Keratinocyte (primary cell): Measurements from ENCODE around the gene ZNF708. TPM values are rescaled to one million over a fixed set of nuclear protein-coding genes. Genes with fewer than 3 reads are reported as not detected.
"Not testable (repeated sequence)": the region's sequence is repeated elsewhere in the genome, so short reads cannot be mapped to it uniquely, and the experiment has no call there.

Source experiments
- DNase-seq: peaks from one replicate; pipeline ENCODE4 v3.0.0-alpha.2; 2011; ENCODE audit warnings: low read depth, missing footprints, low spot score
- FAIRE-seq: peaks from 2 replicates; lab custom pipeline; 2011; peaks lifted over from hg19 to GRCh38; lab: Jason Lieb, UNC
- H2AFZ ChIP-seq: 2 replicates; pipeline ENCODE4 v1.6.0; 2012; ENCODE audit warnings: low read length, control low read depth, inconsistent platforms; ENCODE audit not compliant: control insufficient read depth
- H3K27ac ChIP-seq: 2 replicates; pipeline ENCODE4 v1.5.1; 2011; ENCODE audit warnings: low read length; ENCODE audit not compliant: control insufficient read depth, insufficient read depth
- H3K27me3 ChIP-seq: 3 replicates; pipeline ENCODE4 v1.6.0; 2011; ENCODE audit warnings: low read length; ENCODE audit not compliant: control insufficient read depth, insufficient read depth; ENCODE audit errors: extremely low read depth
- H3K36me3 ChIP-seq, 2 experiments: 2 replicates in 1 of 2; 3 replicates in 1 of 2; pipeline ENCODE4 v1.5.1; 2011; ENCODE audit warnings: low read length in 2 of 2, mild to moderate bottlenecking in 1 of 2; ENCODE audit not compliant: control insufficient read depth in 2 of 2, insufficient read depth in 2 of 2; ENCODE audit errors: extremely low read depth in 1 of 2
- H3K4me1 ChIP-seq: 3 replicates; pipeline ENCODE4 v1.5.1; 2011; ENCODE audit warnings: low read length; ENCODE audit not compliant: control insufficient read depth, insufficient read depth; ENCODE audit errors: extremely low read depth
- H3K4me2 ChIP-seq: 3 replicates; pipeline ENCODE4 v1.6.0; 2011; ENCODE audit warnings: low read depth, low read length; ENCODE audit not compliant: control insufficient read depth, insufficient read depth; ENCODE audit errors: extremely low read depth
- H3K4me3 ChIP-seq, 3 experiments: fragments of 200-600 bp in 1 of 3; sonication (generic) in 1 of 3; 2 replicates in 2 of 3; 3 replicates in 1 of 3; pipeline ENCODE4 v1.5.1; 2011 to 2016; ENCODE audit warnings: low read length in 3 of 3, mild to moderate bottlenecking in 3 of 3, control low read depth in 2 of 3, inconsistent platforms in 1 of 3, low read depth in 1 of 3, mixed read lengths in 1 of 3, mixed run types in 1 of 3, moderate library complexity in 1 of 3; ENCODE audit not compliant: control insufficient read depth in 2 of 3, insufficient read depth in 2 of 3; ENCODE audit errors: extremely low read depth in 1 of 3
- H3K79me2 ChIP-seq: 2 replicates; pipeline ENCODE4 v1.6.0; 2012; ENCODE audit warnings: low read length; ENCODE audit not compliant: control insufficient read depth, insufficient read depth
- H3K9ac ChIP-seq: 3 replicates; pipeline ENCODE4 v1.6.0; 2011; ENCODE audit warnings: low read length; ENCODE audit not compliant: control insufficient read depth, insufficient read depth; ENCODE audit errors: extremely low read depth
- H3K9me1 ChIP-seq: 3 replicates; pipeline ENCODE4 v1.6.0; 2011; ENCODE audit warnings: low read length; ENCODE audit not compliant: control insufficient read depth, insufficient read depth; ENCODE audit errors: extremely low read depth
- H3K9me3 ChIP-seq: 2 replicates; pipeline ENCODE4 v1.5.1; 2012; ENCODE audit warnings: low read depth, low read length; ENCODE audit not compliant: control insufficient read depth
- H4K20me1 ChIP-seq: 3 replicates; pipeline ENCODE4 v1.6.0; 2011; ENCODE audit warnings: low read length; ENCODE audit not compliant: control insufficient read depth, insufficient read depth; ENCODE audit errors: extremely low read depth
- EZH2 ChIP-seq: IDR thresholded peaks from one replicate; pipeline ENCODE4 v1.6.1; 2012; ENCODE audit warnings: inconsistent platforms, mild to moderate bottlenecking, low read length, moderate library complexity
- dilution Hi-C: fragments of 300-500 bp; cut with MboI; formaldehyde crosslinking; loops from one replicate; pipeline ENCODE4 v1.7.0; 2020; ENCODE audit warnings: low sequenced_read_pairs; ENCODE audit not compliant: extremely low pct_ligation_motif_present
- polyA plus RNA-seq, 5 experiments: library from polyadenylated mRNA; depleted of rRNA in 3 of 5; stranded (reverse) in 3 of 5; stranded (forward) in 1 of 5; unstranded in 1 of 5; fragments of >200 nt; gene quantifications; 1 replicate in 1 of 5; 2 replicates in 3 of 5; 3 replicates in 1 of 5; pipeline versions ENCODE4 v1.2.1 to v1.2.3, GENCODE V29; 2011 to 2012; ENCODE audit warnings: missing spikeins in 2 of 5, low read depth in 1 of 5, low replicate concordance in 1 of 5
- TF ChIP-seq, protein P1 (sequence below), 3 experiments: IDR thresholded peaks in 1 of 3; conservative IDR thresholded peaks in 1 of 3; optimal IDR thresholded peaks in 1 of 3; 2 replicates in 2 of 3; 3 replicates in 1 of 3; pipeline versions ENCODE3 to v1.5.1; 2011; ENCODE audit warnings: low read length in 3 of 3, mild to moderate bottlenecking in 3 of 3, moderate library complexity in 2 of 3, control low read depth in 1 of 3, inconsistent platforms in 1 of 3; ENCODE audit not compliant: insufficient read depth in 2 of 3; ENCODE audit errors: extremely low read depth in 1 of 3

ZNF708 gene
- polyA plus RNA-seq, 1 donor (not counting 4 experiments of a cell fraction or from before 2014, with no cell fraction given) = 5.7 TPM

- no peaks in the 10 kb centered on the region for H3K9me1 ChIP-seq
- H2AFZ ChIP-seq = peak within 1 kb of the TSS; percentile 98
- FAIRE-seq = peak; percentile 81
- DNase-seq = peak; percentile 52
- H4K20me1 ChIP-seq = no peaks in the 10 kb centered on the region
- no peaks in the 10 kb centered on the region for H3K9me3 ChIP-seq
- peak within 1 kb of the TSS; percentile 71 for H3K4me2 ChIP-seq
- no peaks in the 10 kb centered on the region for H3K4me1 ChIP-seq
- peak within 1 kb of the TSS; percentile 80 to 93 (median 88) for H3K4me3 ChIP-seq
- TF ChIP-seq EZH2 = no peak
- peaks cover 3% of the 10 kb centered on the region in 2 experiments for H3K36me3 ChIP-seq
- no peaks in the 10 kb centered on the region for H3K27me3 ChIP-seq
- dilution Hi-C loops = no loop called here
- peak within 1 kb of the TSS; percentile 83 for H3K9ac ChIP-seq
- H3K27ac ChIP-seq = peak within 1 kb of the TSS; percentile 75
- H3K79me2 ChIP-seq = peaks cover 9% of the 10 kb centered on the region
Measured at GRCh38 chr19:21358768-21359451, 29.7 kb upstream of the ZNF708 start, which contains the start of gene ZNF738. TSS of gene ZNF738 (plus strand) at chr19:21359000. CDS start at chr19:21359141, 141 bp downstream.

GRCh38 chr19:21352830-21353229 is 23.6 kb upstream of the ZNF708 start:
- no peaks in the 10 kb centered on the region for H3K79me2 ChIP-seq
- H3K36me3 ChIP-seq = no peaks in the 10 kb centered on the region
- no peak overlapping the region for H2AFZ ChIP-seq
- DNase-seq = no peak
- no peak overlapping the region for H3K27ac ChIP-seq
- H3K9me1 ChIP-seq = no peaks in the 10 kb centered on the region
- FAIRE-seq = no peak
- H3K9me3 ChIP-seq = no peaks in the 10 kb centered on the region
- no peak overlapping the region for H3K4me3 ChIP-seq
- H3K9ac ChIP-seq = no peak overlapping the region
- TF ChIP-seq, protein P1, sequence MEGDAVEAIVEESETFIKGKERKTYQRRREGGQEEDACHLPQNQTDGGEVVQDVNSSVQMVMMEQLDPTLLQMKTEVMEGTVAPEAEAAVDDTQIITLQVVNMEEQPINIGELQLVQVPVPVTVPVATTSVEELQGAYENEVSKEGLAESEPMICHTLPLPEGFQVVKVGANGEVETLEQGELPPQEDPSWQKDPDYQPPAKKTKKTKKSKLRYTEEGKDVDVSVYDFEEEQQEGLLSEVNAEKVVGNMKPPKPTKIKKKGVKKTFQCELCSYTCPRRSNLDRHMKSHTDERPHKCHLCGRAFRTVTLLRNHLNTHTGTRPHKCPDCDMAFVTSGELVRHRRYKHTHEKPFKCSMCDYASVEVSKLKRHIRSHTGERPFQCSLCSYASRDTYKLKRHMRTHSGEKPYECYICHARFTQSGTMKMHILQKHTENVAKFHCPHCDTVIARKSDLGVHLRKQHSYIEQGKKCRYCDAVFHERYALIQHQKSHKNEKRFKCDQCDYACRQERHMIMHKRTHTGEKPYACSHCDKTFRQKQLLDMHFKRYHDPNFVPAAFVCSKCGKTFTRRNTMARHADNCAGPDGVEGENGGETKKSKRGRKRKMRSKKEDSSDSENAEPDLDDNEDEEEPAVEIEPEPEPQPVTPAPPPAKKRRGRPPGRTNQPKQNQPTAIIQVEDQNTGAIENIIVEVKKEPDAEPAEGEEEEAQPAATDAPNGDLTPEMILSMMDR (optimal IDR thresholded peaks at IDR 0.05 in 1 of 3, IDR thresholded peaks at IDR 0.05 in 1 of 3, conservative IDR thresholded peaks at IDR 0.05 in 1 of 3; ENCODE audit: extremely low read depth in 1 of 3, insufficient read depth in 2 of 3, low read length in 3 of 3) = no peak
- TF ChIP-seq EZH2 = no peak
- no peaks in the 10 kb centered on the region for H3K27me3 ChIP-seq
- dilution Hi-C loops = no loop called here
- no peak overlapping the region for H3K4me2 ChIP-seq
- no peaks in the 10 kb centered on the region for H3K4me1 ChIP-seq
- H4K20me1 ChIP-seq = no peaks in the 10 kb centered on the region

- H3K9ac ChIP-seq, H2AFZ ChIP-seq, dilution Hi-C loops, H3K79me2 ChIP-seq, H3K9me1 ChIP-seq, H3K27ac ChIP-seq, DNase-seq, FAIRE-seq, H3K27me3 ChIP-seq, H3K36me3 ChIP-seq, H3K4me1 ChIP-seq, H3K4me2 ChIP-seq, H3K9me3 ChIP-seq, H4K20me1 ChIP-seq, H3K4me3 ChIP-seq: not testable (repeated sequence)
Measured at GRCh38 chr19:21344841-21345240, 15.6 kb upstream of the ZNF708 start.
